Upper lobe of right lung (tissue), 1 donor: Measurements from ENCODE around the gene C16orf74. TPM values are rescaled to one million over a fixed set of nuclear protein-coding genes. Genes with fewer than 3 reads are reported as not detected.

Experiments
- ATAC-seq: fragments of 200-7000 bp; cut with Tn5 transposase; one replicate; pipeline ENCODE4 v1.9.1; 2020; ENCODE audit warnings: mild to moderate bottlenecking, moderate library complexity
- DNase-seq: peaks from one replicate; pipeline ENCODE4 v3.0.0-alpha.2; 2020
- H3K27ac ChIP-seq: fragments of 200-600 bp; one replicate; pipeline ENCODE4 v1.8.0; 2022
- H3K27me3 ChIP-seq: fragments of 200-600 bp; one replicate; pipeline ENCODE4 v1.8.0; 2022; ENCODE audit warnings: mild to moderate bottlenecking
- H3K36me3 ChIP-seq: fragments of 200-600 bp; one replicate; pipeline ENCODE4 v1.8.0; 2022
- H3K4me1 ChIP-seq: fragments of 200-600 bp; one replicate; pipeline ENCODE4 v1.8.0; 2022
- H3K4me3 ChIP-seq: fragments of 200-600 bp; one replicate; pipeline ENCODE4 v1.8.0; 2022; ENCODE audit warnings: mild to moderate bottlenecking
- H3K9me3 ChIP-seq: fragments of 200-600 bp; one replicate; pipeline ENCODE4 v1.8.0; 2022
- intact Hi-C: fragments of 100-400 bp; cut with DNase I; formaldehyde crosslinking; loops from one replicate; pipeline ENCODE4 v1.11.0; 2022
- total RNA-seq: library from RNA; stranded (reverse); fragmentation: NEBNext Ultra II Directional; extraction: Animal tissue kit (Norgen Biotek cat#: 25700); gene quantifications from one replicate; pipeline ENCODE4 v1.2.1, GENCODE V29; 2021
- TF ChIP-seq, protein P1 (sequence below): fragments of 200-600 bp; IDR thresholded peaks from one replicate; pipeline ENCODE4 v1.8.0; 2022; ENCODE audit warnings: antibody characterized with exemption
- donor health status: DM: no; HTN: yes; CAD: no; lungs with severe emphysema.

Gene C16orf74
- total RNA-seq, 1 donor from 2014 or later: 2.7 TPM

DNA sequence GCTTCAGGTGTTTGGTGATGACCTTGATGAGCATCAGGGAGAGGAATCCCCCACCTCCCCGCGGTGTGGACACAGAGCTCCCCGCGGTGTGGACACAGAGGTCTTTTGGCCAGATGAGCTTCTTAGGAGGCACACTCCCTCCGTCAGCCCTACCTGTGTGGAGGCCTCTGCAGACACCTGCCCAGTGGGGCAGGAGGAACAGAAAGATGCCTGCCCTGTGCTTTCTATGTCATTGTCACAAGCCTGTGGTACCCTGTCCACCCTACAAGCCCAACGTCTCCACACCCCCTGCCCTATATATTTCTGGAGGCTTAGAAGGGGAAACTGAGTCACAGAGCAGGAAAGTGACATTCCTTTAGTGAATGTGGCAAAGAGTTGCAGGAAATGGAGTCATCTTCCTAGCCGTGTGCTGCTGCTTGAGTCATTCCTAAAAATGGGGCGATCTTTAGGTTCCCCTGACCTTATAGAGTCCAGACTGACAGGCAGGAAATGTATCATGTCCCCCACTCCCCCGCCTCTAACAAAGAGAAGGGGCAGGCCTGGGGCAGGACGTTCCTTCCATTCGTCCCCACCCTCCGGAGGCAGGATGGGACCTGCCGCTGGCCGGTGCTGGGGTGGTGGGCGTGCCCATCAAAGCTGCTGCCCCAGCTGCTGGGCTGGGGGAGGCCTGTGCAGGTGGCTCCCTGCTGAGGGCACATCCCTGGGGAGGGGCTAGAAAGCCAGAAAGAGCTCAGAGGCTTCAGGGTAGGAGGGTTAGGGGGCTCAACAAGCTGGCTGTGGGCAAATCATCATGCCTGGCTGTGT, 1.0 kb upstream of the C16orf74 start:
- Histone ChIP-seq H3K36me3 (no peaks in the 10 kb centered on the region), H3K27ac (no peak overlapping the region), H3K27me3 (no peaks in the 10 kb centered on the region), H3K9me3 (no peaks in the 10 kb centered on the region), H3K4me1 (peaks cover 16% of the 10 kb centered on the region), H3K4me3 (peak overlapping the region; percentile 40)
- intact Hi-C loops: no loop called here
- TF ChIP-seq, protein P1, sequence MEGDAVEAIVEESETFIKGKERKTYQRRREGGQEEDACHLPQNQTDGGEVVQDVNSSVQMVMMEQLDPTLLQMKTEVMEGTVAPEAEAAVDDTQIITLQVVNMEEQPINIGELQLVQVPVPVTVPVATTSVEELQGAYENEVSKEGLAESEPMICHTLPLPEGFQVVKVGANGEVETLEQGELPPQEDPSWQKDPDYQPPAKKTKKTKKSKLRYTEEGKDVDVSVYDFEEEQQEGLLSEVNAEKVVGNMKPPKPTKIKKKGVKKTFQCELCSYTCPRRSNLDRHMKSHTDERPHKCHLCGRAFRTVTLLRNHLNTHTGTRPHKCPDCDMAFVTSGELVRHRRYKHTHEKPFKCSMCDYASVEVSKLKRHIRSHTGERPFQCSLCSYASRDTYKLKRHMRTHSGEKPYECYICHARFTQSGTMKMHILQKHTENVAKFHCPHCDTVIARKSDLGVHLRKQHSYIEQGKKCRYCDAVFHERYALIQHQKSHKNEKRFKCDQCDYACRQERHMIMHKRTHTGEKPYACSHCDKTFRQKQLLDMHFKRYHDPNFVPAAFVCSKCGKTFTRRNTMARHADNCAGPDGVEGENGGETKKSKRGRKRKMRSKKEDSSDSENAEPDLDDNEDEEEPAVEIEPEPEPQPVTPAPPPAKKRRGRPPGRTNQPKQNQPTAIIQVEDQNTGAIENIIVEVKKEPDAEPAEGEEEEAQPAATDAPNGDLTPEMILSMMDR: no peak
- no peak for DNase-seq
- no peak for ATAC-seq

DNA sequence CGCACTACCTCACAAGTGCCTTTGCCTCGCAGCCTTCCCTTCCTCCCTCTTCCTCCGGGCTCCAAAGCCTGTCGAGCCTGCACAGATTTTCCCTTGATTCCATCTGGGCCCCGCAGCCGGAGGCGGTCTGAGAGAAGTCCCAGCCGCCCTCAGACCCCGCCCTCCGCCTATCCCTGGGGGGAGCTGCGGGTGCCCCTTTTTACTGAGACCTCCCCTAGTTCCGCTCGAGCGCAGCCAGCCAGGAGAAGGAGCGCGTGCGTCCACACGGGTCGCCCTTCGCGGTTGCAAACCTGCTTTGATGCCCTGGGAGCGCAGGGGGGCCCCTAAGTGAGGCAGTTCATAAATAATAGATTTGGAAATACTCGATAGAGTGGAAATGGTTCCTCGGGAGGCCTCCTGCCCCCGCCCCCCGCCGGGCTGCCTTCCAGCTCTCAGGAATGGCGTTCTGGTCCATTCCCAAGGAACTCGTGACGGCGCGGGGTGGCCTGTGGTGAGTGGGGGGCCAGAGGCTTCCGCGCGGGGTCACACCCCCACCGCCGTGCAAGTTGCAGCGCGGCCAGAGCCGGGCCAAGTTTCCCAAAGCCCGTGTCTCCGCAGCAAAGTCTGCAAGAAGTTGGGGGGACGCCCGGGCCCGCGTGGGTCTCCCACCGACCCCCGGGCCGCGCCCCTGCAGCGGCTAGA, 610 bp downstream of the C16orf74 start:
- no peaks in the 10 kb centered on the region for H3K9me3 ChIP-seq

DNA sequence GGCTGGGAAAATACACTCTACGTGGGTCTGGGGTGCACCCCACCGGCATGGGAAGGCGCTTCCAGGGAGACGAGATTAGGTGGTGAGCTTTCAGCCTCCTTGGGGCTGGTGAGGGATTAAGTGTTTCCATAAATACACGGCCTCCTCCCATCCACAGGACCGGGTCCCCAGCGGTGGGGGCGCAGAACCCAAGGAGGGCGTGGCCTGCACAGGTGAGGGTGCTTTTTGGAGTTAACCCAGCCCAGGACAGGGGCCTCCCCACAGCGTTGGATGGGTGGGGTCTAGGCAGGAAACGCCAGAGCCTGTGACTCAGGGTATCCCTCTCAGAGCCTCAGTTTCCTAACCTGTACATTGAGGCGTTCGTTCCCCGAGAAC, 1.1 kb downstream of the C16orf74 start:
- DNase-seq (no peak), ATAC-seq (no peak)
- peaks cover 16% of the 10 kb centered on the region for H3K4me1 ChIP-seq
- intact Hi-C loops: no loop called here
- H3K36me3 ChIP-seq: no peaks in the 10 kb centered on the region
- no peaks in the 10 kb centered on the region for H3K9me3 ChIP-seq
- H3K4me3 ChIP-seq: peak overlapping the region; percentile 55
- H3K27me3 ChIP-seq: no peaks in the 10 kb centered on the region
- TF ChIP-seq, protein P1: no peak
- H3K27ac ChIP-seq: no peak overlapping the region

More for the DNA sequence above, 610 bp downstream of the C16orf74 start:
- Histone ChIP-seq H3K4me1 (peaks cover 16% of the 10 kb centered on the region), H3K27me3 (no peaks in the 10 kb centered on the region), H3K27ac (no peak overlapping the region), H3K36me3 (no peaks in the 10 kb centered on the region), H3K4me3 (peak overlapping the region; percentile 55)
- intact Hi-C loops: no loop called here
- TF ChIP-seq, protein P1: no peak
- peak; percentile 70 for DNase-seq
- ATAC-seq: peak; percentile 40

DNA sequence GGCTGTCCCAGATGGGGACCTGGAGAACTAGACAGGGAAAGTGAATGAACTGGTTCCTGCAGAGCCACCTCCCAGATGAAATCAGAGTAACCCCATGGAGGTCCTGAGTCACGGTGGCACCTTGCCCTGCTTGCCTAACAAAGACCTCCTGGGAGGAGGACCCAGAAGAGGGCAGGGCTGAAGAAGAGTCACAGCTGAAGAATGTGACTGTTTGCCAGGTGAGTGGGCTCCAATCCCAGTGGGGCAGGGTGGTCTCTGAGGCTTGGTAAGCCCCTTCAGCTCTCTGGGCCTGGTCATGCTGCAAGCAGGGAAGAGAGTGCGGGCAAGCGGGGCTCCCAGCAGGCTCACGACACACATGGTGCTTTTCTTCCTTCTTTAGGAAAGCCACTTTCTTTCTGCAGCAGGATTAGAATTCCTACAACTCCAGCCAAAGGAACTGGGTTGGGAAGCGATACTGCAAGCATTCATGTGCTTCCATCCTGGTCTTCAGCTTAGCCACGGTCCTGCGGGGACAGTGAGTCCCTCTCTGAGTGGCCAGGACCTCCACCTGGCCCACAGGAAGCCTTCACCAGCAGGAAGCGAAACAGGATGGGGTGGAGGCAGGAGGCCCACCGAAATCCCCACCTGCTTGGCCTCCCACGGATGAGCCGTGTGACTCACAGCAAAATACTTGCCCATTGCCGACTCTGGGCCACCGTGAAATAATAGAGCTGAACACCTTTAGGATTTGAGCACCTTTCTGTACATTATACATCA, 4.3 kb downstream of the C16orf74 start:
- Histone ChIP-seq H3K27ac (no peak overlapping the region), H3K27me3 (no peaks in the 10 kb centered on the region), H3K4me1 (peaks cover 16% of the 10 kb centered on the region), H3K9me3 (no peaks in the 10 kb centered on the region), H3K36me3 (no peaks in the 10 kb centered on the region), H3K4me3 (no peak overlapping the region)
- TF ChIP-seq, protein P1: no peak
- DNase-seq (no peak), ATAC-seq (no peak)
- intact Hi-C loops: no loop called here

DNA sequence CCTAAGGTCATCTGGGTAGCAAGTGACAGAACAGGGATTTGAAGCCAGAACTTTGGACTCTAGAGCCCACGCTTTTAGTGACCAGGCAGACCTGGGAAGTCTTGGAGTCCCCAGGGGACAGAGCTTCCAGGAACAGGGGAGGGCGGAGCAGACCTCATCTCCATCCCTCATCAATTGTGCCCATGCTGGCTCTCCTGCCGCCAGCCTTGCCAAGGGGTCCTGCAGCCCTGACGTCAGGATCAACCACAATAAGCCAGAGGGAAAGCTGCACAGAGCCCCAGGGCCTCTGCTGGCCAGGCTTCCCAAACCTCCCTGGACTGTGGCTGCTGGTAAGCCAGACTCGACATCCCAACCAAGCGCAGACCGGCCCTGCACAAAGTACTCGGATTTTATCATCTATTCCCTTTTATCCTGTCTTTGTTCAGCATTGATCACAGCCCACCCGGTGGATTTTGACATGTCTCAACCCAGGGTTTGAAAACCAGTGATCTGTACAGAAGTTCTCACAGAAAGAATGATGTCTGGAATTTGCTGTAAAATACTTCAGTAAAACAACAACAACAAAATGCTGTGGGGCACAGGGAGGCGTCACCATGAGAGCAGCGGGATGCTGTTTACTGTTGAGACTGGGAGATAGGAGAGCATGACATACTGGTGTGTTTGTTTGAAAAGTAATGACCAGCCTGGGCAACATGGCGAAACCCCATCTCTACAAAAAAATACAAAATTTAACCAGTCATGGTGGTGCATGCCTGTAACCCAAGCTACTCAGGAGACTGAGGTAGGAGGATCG, 11.8 kb downstream of the C16orf74 start:
- Histone ChIP-seq H3K36me3 (no peaks in the 10 kb centered on the region), H3K4me1 (no peaks in the 10 kb centered on the region), H3K27me3 (no peaks in the 10 kb centered on the region), H3K9me3 (no peaks in the 10 kb centered on the region), H3K27ac (no peak overlapping the region), H3K4me3 (no peak overlapping the region)
- TF ChIP-seq, protein P1: no peak
- intact Hi-C loops: no loop called here
- no peak for DNase-seq
- no peak for ATAC-seq
